HepG2 (cell line): ENCODE data around the gene RAD51D. TPM values are rescaled to one million over a fixed set of nuclear protein-coding genes. Genes with fewer than 3 reads are reported as not detected.

Experiments
- ATAC-seq: fragments of 200-7000 bp; cut with Tn5 transposase; 3 replicates; pipeline ENCODE4 v1.9.1; 2020; ENCODE audit warnings: mild to moderate bottlenecking, moderate library complexity
- BruUV-seq: library from RNA; stranded (reverse); fragments of 400-500 nt; replicated peaks from 2 replicates; lab custom pipeline; 2021; lab: Mats Ljungman, UMichigan
- CTCF ChIA-PET: fragments of 300-600 bp; formaldehyde crosslinking; extraction: SDS; loops from one replicate; lab custom pipeline; 2021; ENCODE audit warnings: low total read pairs, inconsistent platforms, low intra/inter-chr PET ratio; lab: Yijun Ruan, JAX
- POLR2A ChIA-PET: fragments of 350-600 bp; sonication (Branson Sonifier 250); formaldehyde crosslinking; loops from one replicate; lab custom pipeline; 2020; ENCODE audit warnings: antibody characterized with exemption, inconsistent platforms; lab: Yijun Ruan, JAX
- DNase-seq: peaks from one replicate; pipeline ENCODE4 v3.0.0-alpha.2; 2015; ENCODE audit warnings: low spot score
- FAIRE-seq: peaks from 3 replicates; lab custom pipeline; 2011; peaks lifted over from hg19 to GRCh38; lab: Jason Lieb, UNC
- H2AFZ ChIP-seq: one replicate; pipeline ENCODE4 v1.6.1; 2011; ENCODE audit warnings: low read length, inconsistent platforms
- H3K27ac ChIP-seq: fragments of 300-600 bp; 3 replicates; pipeline ENCODE4 v1.8.0; 2011; ENCODE audit warnings: mixed run types, mild to moderate bottlenecking, mixed read lengths, low read length, inconsistent platforms; ENCODE audit not compliant: insufficient read depth; ENCODE audit errors: extremely low read length
- H3K27me3 ChIP-seq, 2 experiments: fragments of 200-600 bp in 1 of 2; 2 replicates in 1 of 2; 3 replicates in 1 of 2; pipeline versions ENCODE4 v1.6.0 to v1.8.0; 2011; ENCODE audit warnings: low read length in 2 of 2, mild to moderate bottlenecking in 2 of 2, moderate library complexity in 2 of 2, inconsistent platforms in 1 of 2; ENCODE audit not compliant: insufficient read depth in 2 of 2, control insufficient read depth in 1 of 2
- H3K36me3 ChIP-seq, 2 experiments: fragments of 200-600 bp in 1 of 2; replicated peaks in 1 of 2; 2 replicates in 1 of 2; 3 replicates in 1 of 2; pipeline versions ENCODE4 v1.5.1 to v1.8.0; 2011; ENCODE audit warnings: low read length in 2 of 2, inconsistent platforms in 1 of 2; ENCODE audit not compliant: insufficient read depth in 2 of 2, control insufficient read depth in 1 of 2
- H3K4me1 ChIP-seq: 2 replicates; pipeline ENCODE4 v1.5.1; 2012; ENCODE audit warnings: low read length, inconsistent platforms; ENCODE audit not compliant: insufficient read depth
- H3K4me2 ChIP-seq: 2 replicates; pipeline ENCODE4 v1.6.0; 2011; ENCODE audit warnings: low read depth, low read length, inconsistent platforms
- H3K4me3 ChIP-seq, 3 experiments: fragments of 200-600 bp in 1 of 3; sonication (generic), shearing (Covaris generic) in 1 of 3; replicated peaks in 1 of 3; 2 replicates each; pipeline ENCODE4 v1.5.1; 2011 to 2016; ENCODE audit warnings: low read length in 3 of 3, inconsistent platforms in 2 of 3, low read depth in 2 of 3, mild to moderate bottlenecking in 2 of 3, control low read depth in 1 of 3, mixed read lengths in 1 of 3; ENCODE audit not compliant: insufficient read depth in 1 of 3
- H3K79me2 ChIP-seq: one replicate; pipeline ENCODE4 v1.6.1; 2011; ENCODE audit warnings: low read length, inconsistent platforms; ENCODE audit not compliant: insufficient read depth
- H3K9ac ChIP-seq: 2 replicates; pipeline ENCODE4 v1.6.0; 2011; ENCODE audit warnings: mild to moderate bottlenecking, low read depth, low read length, inconsistent platforms; ENCODE audit not compliant: insufficient read depth
- H3K9me3 ChIP-seq: 2 replicates; pipeline ENCODE4 v1.5.1; 2012; ENCODE audit warnings: mild to moderate bottlenecking, low read length
- H4K20me1 ChIP-seq: 2 replicates; pipeline ENCODE4 v1.6.0; 2011; ENCODE audit warnings: inconsistent platforms, mild to moderate bottlenecking, low read length, moderate library complexity; ENCODE audit not compliant: insufficient read depth
- FOXA1 ChIP-seq, 2 experiments: fragments of 450-650 bp in 1 of 2; sonication (generic) in 1 of 2; formaldehyde crosslinking in 1 of 2; IDR thresholded peaks; 2 replicates each; pipeline versions ENCODE4 v1.4.0 to v1.6.1; 2016 to 2020; ENCODE audit warnings: missing genetic modification reagents in 1 of 2
- HNRNPH1 ChIP-seq: fragments of 200-400 bp; formaldehyde crosslinking; optimal IDR thresholded peaks from 2 replicates; pipeline ENCODE3; 2017; ENCODE audit warnings: mild to moderate bottlenecking, low read depth, low read length
- HOXA7 ChIP-seq: sonication (generic); formaldehyde crosslinking; IDR thresholded peaks from 2 replicates; pipeline ENCODE4 v1.8.1; 2022; ENCODE audit warnings: mild to moderate bottlenecking, missing genetic modification reagents, moderate library complexity
- IKZF1 ChIP-seq: fragments of 450-650 bp; IDR thresholded peaks from 2 replicates; pipeline ENCODE4 v1.7.1; 2016
- NBN ChIP-seq: fragments of 450-650 bp; conservative IDR thresholded peaks from 2 replicates; pipeline ENCODE4 v1.6.1; 2017
- NFKB2 ChIP-seq: sonication (generic); formaldehyde crosslinking; IDR thresholded peaks from 2 replicates; pipeline ENCODE4 v1.4.0; 2020; ENCODE audit warnings: missing genetic modification reagents, borderline replicate concordance
- RBM22 ChIP-seq: fragments of 200-400 bp; formaldehyde crosslinking; optimal IDR thresholded peaks from 2 replicates; pipeline ENCODE3; 2017; ENCODE audit warnings: mild to moderate bottlenecking, low read length, moderate library complexity
- RFX1 ChIP-seq: fragments of 450-650 bp; IDR thresholded peaks from 2 replicates; pipeline ENCODE4 v1.6.1; 2017
- WIZ ChIP-seq: sonication (generic); formaldehyde crosslinking; IDR thresholded peaks from 2 replicates; pipeline ENCODE4 v1.5.1; 2020; ENCODE audit warnings: mild to moderate bottlenecking, missing genetic modification reagents
- ZNF24 ChIP-seq: fragments of 450-650 bp; IDR thresholded peaks from 2 replicates; pipeline ENCODE4 v1.6.1; 2017; ENCODE audit warnings: antibody characterized with exemption, mild to moderate bottlenecking
- ZNF451 ChIP-seq: sonication (generic); formaldehyde crosslinking; IDR thresholded peaks from 2 replicates; pipeline ENCODE4 v1.5.0; 2020; ENCODE audit warnings: mild to moderate bottlenecking, missing genetic modification reagents
- ZNF7 ChIP-seq: IDR thresholded peaks from 2 replicates; pipeline ENCODE4 v1.6.1; 2016; ENCODE audit warnings: missing biosample characterization, missing genetic modification reagents
- ZNF75D ChIP-seq: sonication (generic); formaldehyde crosslinking; IDR thresholded peaks from 2 replicates; pipeline ENCODE4 v1.8.1; 2023; ENCODE audit warnings: missing genetic modification reagents, mild to moderate bottlenecking, borderline replicate concordance
- ZNF879 ChIP-seq: sonication (generic); formaldehyde crosslinking; IDR thresholded peaks from 2 replicates; pipeline ENCODE4 v1.8.1; 2023; ENCODE audit warnings: missing genetic modification reagents
- WGBS: methylation state at CpG from one replicate; pipeline ENCODE4 v1.1.6; 2017; ENCODE audit warnings: low lambda C conversion rate; 5-methylcytosine and 5-hydroxymethylcytosine counted together
- in situ Hi-C: cut with HindIII; loops from 2 replicates; pipeline ENCODE4 v1.10.0; 2017; ENCODE audit warnings: low pct_unique_long_range_greater_than_20kb; ENCODE audit not compliant: extremely low pct_ligation_motif_present
- intact Hi-C: fragments of 100-400 bp; cut with micrococcal nuclease; formaldehyde crosslinking; loops from one replicate; pipeline ENCODE4 v1.10.0; 2022; ENCODE audit not compliant: unreplicated experiment
- polyA plus RNA-seq, 8 experiments: library from polyadenylated mRNA; depleted of rRNA in 3 of 8; stranded (reverse) in 7 of 8; unstranded in 1 of 8; fragments of >200 nt; fragmentation: Illumina TruSeq in 4 of 8; extraction: Trizol in 4 of 8; gene quantifications; 2 replicates each; pipeline versions ENCODE4 v1.2.1 to v1.2.3, GENCODE V29; 2011 to 2016; ENCODE audit warnings: low read depth in 4 of 8, missing spikeins in 1 of 8, mixed read lengths in 1 of 8; ENCODE audit not compliant: insufficient read depth in 1 of 8
- total RNA-seq, 5 experiments: library from RNA; depleted of rRNA; stranded (reverse); fragments of >200 nt; fragmentation: Illumina TruSeq; extraction: Trizol; gene quantifications; 2 replicates each; pipeline ENCODE4 v1.2.3, GENCODE V29; 2016; ENCODE audit warnings: low read depth in 1 of 5
- TF ChIP-seq, protein P1 (sequence below): IDR thresholded peaks from 2 replicates; pipeline ENCODE4 v1.6.1; 2016; ENCODE audit warnings: missing compliant biosample characterization, missing genetic modification reagents, borderline replicate concordance
- TF ChIP-seq, protein P2 (sequence below): sonication (generic); formaldehyde crosslinking; IDR thresholded peaks from 2 replicates; pipeline ENCODE4 v1.8.0; 2023; ENCODE audit warnings: mild to moderate bottlenecking, missing genetic modification reagents
- TF ChIP-seq, protein P3 (sequence below): sonication (generic); formaldehyde crosslinking; IDR thresholded peaks from 2 replicates; pipeline ENCODE4 v1.4.0; 2020; ENCODE audit warnings: missing genetic modification reagents

The RAD51D gene
- total and polyA plus RNA-seq, 2 of the 13 experiments (the other 11 are each of a cell fraction or from before 2014, with no cell fraction given), result 6.7 to 13.1 TPM

DNA sequence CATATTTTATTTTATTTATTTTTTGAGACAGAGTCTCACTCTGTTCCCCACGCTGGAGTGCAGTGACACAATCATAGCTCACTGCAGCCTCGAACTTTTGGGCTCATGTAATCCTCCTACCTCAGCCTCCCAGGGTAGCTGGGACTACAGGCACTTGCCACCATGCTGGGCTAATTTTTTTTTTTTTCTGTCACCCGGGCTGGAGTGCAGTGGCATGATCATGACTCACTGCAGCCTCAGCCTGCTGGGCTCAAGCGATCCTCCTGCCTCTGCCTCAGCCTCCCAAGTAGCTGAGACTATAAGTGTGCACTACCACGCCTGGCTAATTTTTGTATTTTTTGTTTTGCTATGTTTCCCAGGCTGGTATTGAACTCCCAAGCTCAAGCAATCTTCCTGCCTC, 45.1 kb upstream of the RAD51D start:
- DNase-seq (no peak), ATAC-seq (no peak), FAIRE-seq (no peak)
- BruUV-seq, result no TSS peak
- no peak overlapping the region for H3K4me3 ChIP-seq
- no peaks in the 10 kb centered on the region for H3K4me1 ChIP-seq
- POLR2A ChIA-PET, result no interaction called here
- no peaks in the 10 kb centered on the region for H3K79me2 ChIP-seq
- H3K27me3 ChIP-seq, result peaks cover 0 to 23% of the 10 kb centered on the region in 2 experiments; a peak in 3 of 5 replicates
- no peaks in the 10 kb centered on the region for H4K20me1 ChIP-seq
- in situ Hi-C loops (no loop called here), intact Hi-C loops (no loop called here)
- H3K4me2 ChIP-seq, result no peak overlapping the region
- CTCF ChIA-PET, result no interaction called here
- no peak overlapping the region for H3K27ac ChIP-seq
- H3K9me3 ChIP-seq, result no peaks in the 10 kb centered on the region
- H2AFZ ChIP-seq, result no peak overlapping the region
- H3K9ac ChIP-seq, result no peak overlapping the region
- H3K36me3 ChIP-seq, result no peaks in the 10 kb centered on the region
- WGBS, result 12% methylated on average over 5 of the region's 5 CpGs
- TF ChIP-seq, protein P1, sequence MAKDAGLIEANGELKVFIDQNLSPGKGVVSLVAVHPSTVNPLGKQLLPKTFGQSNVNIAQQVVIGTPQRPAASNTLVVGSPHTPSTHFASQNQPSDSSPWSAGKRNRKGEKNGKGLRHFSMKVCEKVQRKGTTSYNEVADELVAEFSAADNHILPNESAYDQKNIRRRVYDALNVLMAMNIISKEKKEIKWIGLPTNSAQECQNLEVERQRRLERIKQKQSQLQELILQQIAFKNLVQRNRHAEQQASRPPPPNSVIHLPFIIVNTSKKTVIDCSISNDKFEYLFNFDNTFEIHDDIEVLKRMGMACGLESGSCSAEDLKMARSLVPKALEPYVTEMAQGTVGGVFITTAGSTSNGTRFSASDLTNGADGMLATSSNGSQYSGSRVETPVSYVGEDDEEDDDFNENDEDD (CRISPR knock-in tag), result no peak
- TF ChIP-seq RFX1 (no peak), ZNF75D (no peak), ZNF7 (CRISPR knock-in tag) (no peak), NBN (no peak), RBM22 (no peak), IKZF1 (no peak), WIZ (no peak), HOXA7 (CRISPR knock-in tag) (no peak), ZNF24 (no peak), ZNF879 (no peak), NFKB2 (CRISPR knock-in tag) (no peak), ZNF451 (CRISPR knock-in tag) (no peak), FOXA1 (IDR thresholded peaks at IDR 0.05) (no peak), FOXA1 (CRISPR knock-in tag; IDR thresholded peaks at IDR 0.05) (no peak), HNRNPH1 (no peak)
- TF ChIP-seq, protein P2, sequence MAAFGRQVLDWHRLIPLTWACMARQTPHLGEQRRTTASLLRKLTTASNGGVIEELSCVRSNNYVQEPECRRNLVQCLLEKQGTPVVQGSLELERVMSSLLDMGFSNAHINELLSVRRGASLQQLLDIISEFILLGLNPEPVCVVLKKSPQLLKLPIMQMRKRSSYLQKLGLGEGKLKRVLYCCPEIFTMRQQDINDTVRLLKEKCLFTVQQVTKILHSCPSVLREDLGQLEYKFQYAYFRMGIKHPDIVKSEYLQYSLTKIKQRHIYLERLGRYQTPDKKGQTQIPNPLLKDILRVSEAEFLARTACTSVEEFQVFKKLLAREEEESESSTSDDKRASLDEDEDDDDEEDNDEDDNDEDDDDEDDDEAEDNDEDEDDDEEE (CRISPR knock-in tag), result no peak
- TF ChIP-seq, protein P3, sequence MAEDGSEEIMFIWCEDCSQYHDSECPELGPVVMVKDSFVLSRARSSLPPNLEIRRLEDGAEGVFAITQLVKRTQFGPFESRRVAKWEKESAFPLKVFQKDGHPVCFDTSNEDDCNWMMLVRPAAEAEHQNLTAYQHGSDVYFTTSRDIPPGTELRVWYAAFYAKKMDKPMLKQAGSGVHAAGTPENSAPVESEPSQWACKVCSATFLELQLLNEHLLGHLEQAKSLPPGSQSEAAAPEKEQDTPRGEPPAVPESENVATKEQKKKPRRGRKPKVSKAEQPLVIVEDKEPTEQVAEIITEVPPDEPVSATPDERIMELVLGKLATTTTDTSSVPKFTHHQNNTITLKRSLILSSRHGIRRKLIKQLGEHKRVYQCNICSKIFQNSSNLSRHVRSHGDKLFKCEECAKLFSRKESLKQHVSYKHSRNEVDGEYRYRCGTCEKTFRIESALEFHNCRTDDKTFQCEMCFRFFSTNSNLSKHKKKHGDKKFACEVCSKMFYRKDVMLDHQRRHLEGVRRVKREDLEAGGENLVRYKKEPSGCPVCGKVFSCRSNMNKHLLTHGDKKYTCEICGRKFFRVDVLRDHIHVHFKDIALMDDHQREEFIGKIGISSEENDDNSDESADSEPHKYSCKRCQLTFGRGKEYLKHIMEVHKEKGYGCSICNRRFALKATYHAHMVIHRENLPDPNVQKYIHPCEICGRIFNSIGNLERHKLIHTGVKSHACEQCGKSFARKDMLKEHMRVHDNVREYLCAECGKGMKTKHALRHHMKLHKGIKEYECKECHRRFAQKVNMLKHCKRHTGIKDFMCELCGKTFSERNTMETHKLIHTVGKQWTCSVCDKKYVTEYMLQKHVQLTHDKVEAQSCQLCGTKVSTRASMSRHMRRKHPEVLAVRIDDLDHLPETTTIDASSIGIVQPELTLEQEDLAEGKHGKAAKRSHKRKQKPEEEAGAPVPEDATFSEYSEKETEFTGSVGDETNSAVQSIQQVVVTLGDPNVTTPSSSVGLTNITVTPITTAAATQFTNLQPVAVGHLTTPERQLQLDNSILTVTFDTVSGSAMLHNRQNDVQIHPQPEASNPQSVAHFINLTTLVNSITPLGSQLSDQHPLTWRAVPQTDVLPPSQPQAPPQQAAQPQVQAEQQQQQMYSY (CRISPR knock-in tag), result no peak
- TF ChIP-seq, all 625 proteins: peak for 0
